ENCODE measurements around the gene CIDEC.
"Not testable (repeated sequence)": the region's sequence is repeated elsewhere in the genome, so short reads cannot be mapped to it uniquely, and the experiment has no call there.

DNA sequence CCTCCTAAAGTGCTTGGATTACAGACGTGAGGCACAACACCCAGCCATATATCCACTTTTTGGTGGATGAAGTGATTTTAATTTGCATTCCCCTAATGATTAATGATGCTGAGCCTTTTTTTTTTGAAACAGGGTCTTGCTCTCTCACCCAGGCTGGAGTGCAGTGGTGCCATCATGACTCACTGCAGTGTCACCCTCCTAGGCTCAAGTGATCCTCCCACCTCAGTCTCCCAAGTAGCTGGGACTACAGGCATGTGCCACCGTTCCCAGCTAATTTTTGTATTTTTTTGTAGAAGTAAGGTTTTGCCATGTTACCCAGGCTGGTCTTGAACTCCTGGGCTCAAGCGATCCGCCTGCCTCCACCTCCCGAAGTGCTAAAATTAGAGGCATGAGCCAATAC, 8.0 kb downstream of the CIDEC start:
- not testable (repeated sequence) for TF ChIP-seq CTCF, POLR2A (IDR thresholded peaks at IDR 0.05)

All from breast epithelium (tissue), 3 donors.